NCI-H1092 (cell line): Measurements from ENCODE around the gene SSR4.

Experiments
- DNase-seq: peaks from one replicate; lab custom pipeline; 2025; lab: John Stamatoyannopoulos, UW

SSR4 gene

GRCh38 chrX:153830640-153831428 lies 36.4 kb downstream of the SSR4 start:
- no peak for DNase-seq

- no peak for DNase-seq
Observed at GRCh38 chrX:153831429-153832150, 37.1 kb downstream of the SSR4 start.

- no peak for DNase-seq
Observed at GRCh38 chrX:153832728-153833127, 38.3 kb downstream of the SSR4 start.

GRCh38 chrX:153836921-153837320 lies 42.5 kb downstream of the SSR4 start:
- no peak for DNase-seq

- no peak for DNase-seq
Observed at GRCh38 chrX:153844509-153845082, 50.1 kb downstream of the SSR4 start.

- DNase-seq, result no peak
Observed at GRCh38 chrX:153845195-153845594, 50.7 kb downstream of the SSR4 start.

- DNase-seq, result no peak
Observed at GRCh38 chrX:153845842-153846241, 51.4 kb downstream of the SSR4 start.
